ENCODE measurements around the gene SURF6. TPM values are rescaled to one million over a fixed set of nuclear protein-coding genes. Genes with fewer than 3 reads are reported as not detected.

Gene SURF6
- total RNA-seq, 1 donor from 2014 or later: 15.1 TPM

GRCh38 chr9:133367221-133367620 is 31.2 kb upstream of the SURF6 start:
- Mint-ChIP-seq H3K27ac (ENCODE audit: unreplicated experiment) (no peak overlapping the region), H3K36me3 (ENCODE audit: low read depth) (peaks cover 32% of the 10 kb centered on the region), H3K4me3 (ENCODE audit: unreplicated experiment) (no peak overlapping the region), H3K4me1 (ENCODE audit: low read depth) (peaks cover 41% of the 10 kb centered on the region), H3K27me3 (ENCODE audit: low read depth) (no peaks in the 10 kb centered on the region), H3K9me3 (ENCODE audit: low read depth) (no peaks in the 10 kb centered on the region)
- DNase-seq (ENCODE audit: low spot score): no peak
- TF ChIP-seq CTCF (IDR thresholded peaks at IDR 0.05): no peak

DNA sequence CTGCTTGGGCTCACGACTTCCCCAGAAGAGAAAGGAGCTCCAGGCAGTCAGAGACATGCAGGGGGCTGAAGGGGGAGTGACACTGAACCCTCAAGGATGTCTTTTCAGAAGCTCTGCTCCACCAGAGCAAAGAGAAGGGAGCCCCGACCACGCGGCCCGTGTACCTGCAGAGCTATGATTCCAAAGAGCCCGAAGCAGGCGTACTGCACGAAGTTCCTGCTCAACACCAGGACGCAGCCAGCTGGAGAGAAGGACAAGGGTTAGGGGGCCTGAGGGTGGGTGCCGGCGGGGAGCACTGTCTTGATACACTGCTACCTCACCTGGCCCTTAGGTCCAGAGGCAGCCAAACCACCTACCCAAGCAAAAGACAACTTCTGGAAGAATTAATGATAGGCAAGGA is 30.4 kb upstream of the SURF6 start:
- Mint-ChIP-seq H3K27me3 (ENCODE audit: low read depth) (no peaks in the 10 kb centered on the region), H3K4me1 (ENCODE audit: low read depth) (peaks cover 35% of the 10 kb centered on the region), H3K27ac (ENCODE audit: unreplicated experiment) (no peak overlapping the region), H3K36me3 (ENCODE audit: low read depth) (peaks cover 36% of the 10 kb centered on the region), H3K4me3 (ENCODE audit: unreplicated experiment) (no peak overlapping the region), H3K9me3 (ENCODE audit: low read depth) (no peaks in the 10 kb centered on the region)
- no peak for TF ChIP-seq CTCF (IDR thresholded peaks at IDR 0.05)
- DNase-seq (ENCODE audit: low spot score): no peak

- Mint-ChIP-seq H3K4me3 (ENCODE audit: unreplicated experiment) (no peak overlapping the region), H3K9me3 (ENCODE audit: low read depth) (no peaks in the 10 kb centered on the region), H3K27me3 (ENCODE audit: low read depth) (no peaks in the 10 kb centered on the region), H3K4me1 (ENCODE audit: low read depth) (peaks cover 6% of the 10 kb centered on the region), H3K36me3 (ENCODE audit: low read depth) (peaks cover 31% of the 10 kb centered on the region), H3K27ac (ENCODE audit: unreplicated experiment) (no peak overlapping the region)
- DNase-seq (ENCODE audit: low spot score): no peak
- no peak for TF ChIP-seq CTCF (IDR thresholded peaks at IDR 0.05)
Measured at GRCh38 chr9:133362359-133363044, 26.5 kb upstream of the SURF6 start.

- Mint-ChIP-seq H3K27ac (ENCODE audit: unreplicated experiment) (no peak overlapping the region), H3K9me3 (ENCODE audit: low read depth) (no peaks in the 10 kb centered on the region), H3K4me1 (ENCODE audit: low read depth) (peaks cover 12% of the 10 kb centered on the region), H3K4me3 (ENCODE audit: unreplicated experiment) (no peak overlapping the region), H3K27me3 (ENCODE audit: low read depth) (no peaks in the 10 kb centered on the region), H3K36me3 (ENCODE audit: low read depth) (peaks cover 28% of the 10 kb centered on the region)
- DNase-seq (ENCODE audit: low spot score): no peak
- TF ChIP-seq CTCF (IDR thresholded peaks at IDR 0.05): no peak
Measured at GRCh38 chr9:133361507-133362092, 25.6 kb upstream of the SURF6 start.

- Mint-ChIP-seq H3K27ac (ENCODE audit: unreplicated experiment) (peak overlapping the region; percentile 83), H3K36me3 (ENCODE audit: low read depth) (peaks cover 25% of the 10 kb centered on the region), H3K27me3 (ENCODE audit: low read depth) (no peaks in the 10 kb centered on the region), H3K4me3 (ENCODE audit: unreplicated experiment) (no peak overlapping the region), H3K4me1 (ENCODE audit: low read depth) (peaks cover 12% of the 10 kb centered on the region), H3K9me3 (ENCODE audit: low read depth) (no peaks in the 10 kb centered on the region)
- TF ChIP-seq CTCF (IDR thresholded peaks at IDR 0.05): no peak
- DNase-seq (ENCODE audit: low spot score): no peak
Measured at GRCh38 chr9:133360400-133361393, 24.7 kb upstream of the SURF6 start.

Data from chondrocyte (in vitro differentiated cells).